Spleen (tissue), 7 donors: ENCODE results near the gene PDIA6.

Experiments
- POLR2A ChIP-seq, 3 donors: fragments of 450-650 bp; IDR thresholded peaks; one replicate each; pipeline ENCODE4 v1.5.1; 2017; ENCODE audit warnings: antibody characterized with exemption in 3 of 3, mild to moderate bottlenecking in 1 of 3
- POLR2AphosphoS5 ChIP-seq, 3 donors: sonication (generic); formaldehyde crosslinking; IDR thresholded peaks; one replicate each; pipeline ENCODE4 v1.5.1; 2017; ENCODE audit warnings: antibody characterized with exemption in 3 of 3
- TF ChIP-seq, protein P1 (sequence below), 11 experiments: fragments of 200-600 bp in 7 of 11; fragments of 450-650 bp in 4 of 11; sonication (generic) in 4 of 11; IDR thresholded peaks in 8 of 11; conservative IDR thresholded peaks in 3 of 11; 1 replicate in 7 of 11; 2 replicates in 4 of 11; pipeline versions ENCODE4 v1.4.0 to v1.8.0; 2016 to 2021; ENCODE audit warnings: antibody characterized with exemption in 11 of 11, inconsistent platforms in 4 of 11, mild to moderate bottlenecking in 1 of 11
- donor health status: DM: no; HTN: no; CAD: no; lungs with moderate emphysema.
- donor health status: DM: no; HTN: no; CAD: no.
- donor health status: DM: no; HTN: no; CAD: no.

DNA sequence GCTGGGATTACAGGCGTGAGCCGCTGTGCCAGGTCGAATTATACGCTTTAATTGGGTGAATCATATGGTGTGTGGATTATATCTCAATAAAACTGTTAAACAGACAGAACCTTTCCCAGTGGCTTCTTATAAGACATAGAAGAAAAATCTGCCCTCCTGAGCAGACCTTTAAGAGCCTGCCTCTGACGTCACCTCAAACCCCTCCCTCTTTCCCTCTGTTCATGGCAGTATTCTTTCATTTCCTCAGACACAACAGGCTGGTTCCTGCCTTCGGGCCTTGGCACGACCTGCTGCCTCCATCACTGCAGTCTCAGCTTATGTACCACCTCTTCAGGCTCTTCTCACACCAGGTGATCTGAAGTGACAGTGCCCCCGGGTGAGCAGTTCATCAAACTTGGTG is 14.0 kb upstream of the PDIA6 start:
- TF ChIP-seq, protein P1, sequence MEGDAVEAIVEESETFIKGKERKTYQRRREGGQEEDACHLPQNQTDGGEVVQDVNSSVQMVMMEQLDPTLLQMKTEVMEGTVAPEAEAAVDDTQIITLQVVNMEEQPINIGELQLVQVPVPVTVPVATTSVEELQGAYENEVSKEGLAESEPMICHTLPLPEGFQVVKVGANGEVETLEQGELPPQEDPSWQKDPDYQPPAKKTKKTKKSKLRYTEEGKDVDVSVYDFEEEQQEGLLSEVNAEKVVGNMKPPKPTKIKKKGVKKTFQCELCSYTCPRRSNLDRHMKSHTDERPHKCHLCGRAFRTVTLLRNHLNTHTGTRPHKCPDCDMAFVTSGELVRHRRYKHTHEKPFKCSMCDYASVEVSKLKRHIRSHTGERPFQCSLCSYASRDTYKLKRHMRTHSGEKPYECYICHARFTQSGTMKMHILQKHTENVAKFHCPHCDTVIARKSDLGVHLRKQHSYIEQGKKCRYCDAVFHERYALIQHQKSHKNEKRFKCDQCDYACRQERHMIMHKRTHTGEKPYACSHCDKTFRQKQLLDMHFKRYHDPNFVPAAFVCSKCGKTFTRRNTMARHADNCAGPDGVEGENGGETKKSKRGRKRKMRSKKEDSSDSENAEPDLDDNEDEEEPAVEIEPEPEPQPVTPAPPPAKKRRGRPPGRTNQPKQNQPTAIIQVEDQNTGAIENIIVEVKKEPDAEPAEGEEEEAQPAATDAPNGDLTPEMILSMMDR (IDR thresholded peaks at IDR 0.05 in 8 of 11, conservative IDR thresholded peaks at IDR 0.05 in 3 of 11), result no peak
- TF ChIP-seq POLR2AphosphoS5 (IDR thresholded peaks at IDR 0.05) (no peak), POLR2A (IDR thresholded peaks at IDR 0.05) (no peak)
